Fibroblast of lung (primary cell): ENCODE measurements around the gene CERS1.

ENCODE experiments used
- EZH2 ChIP-seq: IDR thresholded peaks from 2 replicates; pipeline ENCODE4 v1.5.1; 2012; ENCODE audit warnings: low read length, control low read depth, mild to moderate bottlenecking; ENCODE audit errors: missing control alignments
- TF ChIP-seq, protein P1 (sequence below), 2 donors: IDR thresholded peaks in 1 of 2; conservative IDR thresholded peaks in 1 of 2; 1 replicate in 1 of 2; 2 replicates in 1 of 2; pipeline ENCODE4 v1.5.1; 2011 to 2012; ENCODE audit warnings: low read length in 2 of 2, control low read depth in 1 of 2, inconsistent platforms in 1 of 2, low read depth in 1 of 2, mild to moderate bottlenecking in 1 of 2

DNA sequence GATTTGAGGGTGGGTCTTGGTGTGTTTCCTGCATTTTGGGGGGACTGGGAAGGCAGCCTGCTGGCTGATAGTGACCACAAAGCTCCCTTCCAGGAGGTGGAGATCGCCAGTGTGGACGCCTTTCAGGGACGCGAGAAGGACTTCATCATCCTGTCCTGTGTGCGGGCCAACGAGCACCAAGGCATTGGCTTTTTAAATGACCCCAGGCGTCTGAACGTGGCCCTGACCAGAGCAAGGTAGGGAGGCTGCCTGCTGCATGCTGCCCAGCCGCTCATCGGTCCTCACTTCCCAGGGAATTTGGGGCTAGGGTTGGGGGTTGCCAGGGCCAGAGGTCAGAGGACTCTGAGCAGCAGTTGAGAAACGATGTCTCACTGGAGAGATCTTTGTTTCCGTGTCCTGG, 34.0 kb downstream of the CERS1 start:
- TF ChIP-seq, protein P1, sequence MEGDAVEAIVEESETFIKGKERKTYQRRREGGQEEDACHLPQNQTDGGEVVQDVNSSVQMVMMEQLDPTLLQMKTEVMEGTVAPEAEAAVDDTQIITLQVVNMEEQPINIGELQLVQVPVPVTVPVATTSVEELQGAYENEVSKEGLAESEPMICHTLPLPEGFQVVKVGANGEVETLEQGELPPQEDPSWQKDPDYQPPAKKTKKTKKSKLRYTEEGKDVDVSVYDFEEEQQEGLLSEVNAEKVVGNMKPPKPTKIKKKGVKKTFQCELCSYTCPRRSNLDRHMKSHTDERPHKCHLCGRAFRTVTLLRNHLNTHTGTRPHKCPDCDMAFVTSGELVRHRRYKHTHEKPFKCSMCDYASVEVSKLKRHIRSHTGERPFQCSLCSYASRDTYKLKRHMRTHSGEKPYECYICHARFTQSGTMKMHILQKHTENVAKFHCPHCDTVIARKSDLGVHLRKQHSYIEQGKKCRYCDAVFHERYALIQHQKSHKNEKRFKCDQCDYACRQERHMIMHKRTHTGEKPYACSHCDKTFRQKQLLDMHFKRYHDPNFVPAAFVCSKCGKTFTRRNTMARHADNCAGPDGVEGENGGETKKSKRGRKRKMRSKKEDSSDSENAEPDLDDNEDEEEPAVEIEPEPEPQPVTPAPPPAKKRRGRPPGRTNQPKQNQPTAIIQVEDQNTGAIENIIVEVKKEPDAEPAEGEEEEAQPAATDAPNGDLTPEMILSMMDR (conservative IDR thresholded peaks at IDR 0.05 in 1 of 2, IDR thresholded peaks at IDR 0.05 in 1 of 2; ENCODE audit: low read depth in 1 of 2, low read length in 2 of 2), result no peak
- TF ChIP-seq EZH2, result no peak
